Transverse colon (tissue), 4 donors: ENCODE data around the gene MUC12. TPM values are rescaled to one million over a fixed set of nuclear protein-coding genes. Genes with fewer than 3 reads are reported as not detected.

Source experiments
- DNase-seq: peaks from one replicate; pipeline ENCODE4 v3.0.0-alpha.2; 2019
- H3K27ac ChIP-seq, 4 donors: fragments of 200-600 bp; sonication (generic); 2 replicates each; pipeline ENCODE4 v1.5.1; 2016 to 2018; ENCODE audit warnings: inconsistent platforms in 4 of 4
- H3K27me3 ChIP-seq: fragments of 200-600 bp; sonication (generic); 2 replicates; pipeline ENCODE4 v1.5.1; 2017; ENCODE audit warnings: inconsistent platforms
- H3K36me3 ChIP-seq, 4 donors: fragments of 200-600 bp; sonication (generic); 2 replicates each; pipeline ENCODE4 v1.5.1; 2017 to 2019; ENCODE audit warnings: inconsistent platforms in 4 of 4
- H3K4me1 ChIP-seq, 4 donors: fragments of 200-600 bp; sonication (generic); 2 replicates each; pipeline ENCODE4 v1.5.1; 2017 to 2020; ENCODE audit warnings: inconsistent platforms in 4 of 4
- H3K4me3 ChIP-seq, 4 donors: fragments of 200-600 bp; sonication (generic); 1 replicate in 1 of 4; 2 replicates in 3 of 4; pipeline versions ENCODE4 v1.5.1 to v1.6.1; 2017 to 2019; ENCODE audit warnings: inconsistent platforms in 4 of 4
- H3K9me3 ChIP-seq, 2 donors: fragments of 200-600 bp; sonication (generic); 2 replicates each; pipeline ENCODE4 v1.5.1; 2017 to 2019; ENCODE audit warnings: inconsistent platforms in 2 of 2
- CTCF ChIP-seq, 5 experiments: fragments of 200-600 bp in 3 of 5; fragments of 450-650 bp in 2 of 5; sonication (generic) in 3 of 5; IDR thresholded peaks; 1 replicate in 2 of 5; 2 replicates in 3 of 5; pipeline ENCODE4 v1.5.1; 2016 to 2017; ENCODE audit warnings: antibody characterized with exemption in 5 of 5, inconsistent platforms in 3 of 5, mild to moderate bottlenecking in 2 of 5, moderate library complexity in 1 of 5
- EP300 ChIP-seq: sonication (generic); formaldehyde crosslinking; IDR thresholded peaks from one replicate; pipeline ENCODE4 v1.6.1; 2017; ENCODE audit warnings: antibody characterized with exemption, low read depth
- POLR2A ChIP-seq: fragments of 450-650 bp; IDR thresholded peaks from one replicate; pipeline ENCODE4 v1.6.1; 2016; ENCODE audit warnings: antibody characterized with exemption, mild to moderate bottlenecking, moderate library complexity
- POLR2AphosphoS5 ChIP-seq, 3 donors: sonication (generic); formaldehyde crosslinking; IDR thresholded peaks; one replicate each; pipeline ENCODE4 v1.6.1; 2016; ENCODE audit warnings: antibody characterized with exemption in 3 of 3
- WGBS, 2 donors: methylation state at CpG; one replicate each; pipeline ENCODE4 v1.1.5; 2018; ENCODE audit warnings: low coverage in 1 of 2; 5-methylcytosine and 5-hydroxymethylcytosine counted together
- in situ Hi-C, 4 donors: fragments of 200-750 bp; cut with MboI; loops; one replicate each; pipeline versions ENCODE4 v1.15.0 to v1.15.1; 2017; ENCODE audit warnings: low sequenced_read_pairs in 3 of 4, low pct_ligation_motif_present in 1 of 4, low pct_unique_long_range_greater_than_20kb in 1 of 4
- intact Hi-C: fragments of 100-400 bp; cut with DNase I; formaldehyde crosslinking; loops from one replicate; pipeline ENCODE4 v1.15.1; 2023; ENCODE audit warnings: low total_unique reads
- total RNA-seq, 4 donors: library from RNA; depleted of rRNA; stranded (reverse); fragments of >200 nt; gene quantifications; one replicate each; pipeline ENCODE4 v1.1.0, GENCODE V29; 2016

MUC12 gene
- total RNA-seq, 4 donors from 2014 or later = 90.2 to 2,095 (median 445) TPM

- no peaks in the 10 kb centered on the region for H3K36me3 ChIP-seq
Observed at GRCh38 chr7:100965723-100966541, 3.4 kb upstream of the MUC12 start.

GRCh38 chr7:100966542-100967291 is 2.6 kb upstream of the MUC12 start:
- in situ Hi-C loops = no loop called here
- 2 to 5% methylated on average over 8 to 40 of the region's 40 CpGs for WGBS, 2 donors
- Histone ChIP-seq H3K4me1 (peaks cover 9 to 37% (median 20%) of the 10 kb centered on the region in 4 donors), H3K27ac (peak overlapping the region; percentile 78 to 83 (median 80)), H3K36me3 (no peaks in the 10 kb centered on the region), H3K4me3 (peak overlapping the region; percentile 35 to 46 (median 40)), H3K27me3 (peaks cover 49% of the 10 kb centered on the region), H3K9me3 (no peaks in the 10 kb centered on the region)
- TF ChIP-seq POLR2A (peak; percentile 77), POLR2AphosphoS5 (IDR thresholded peaks at IDR 0.05) (no peak)
- peak; percentile 61 for DNase-seq
- intact Hi-C loops = no loop called here

More at GRCh38 chr7:100965723-100966541, 3.4 kb upstream of the MUC12 start:
- Histone ChIP-seq H3K4me1 (peaks cover 9 to 37% (median 20%) of the 10 kb centered on the region in 4 donors), H3K9me3 (no peaks in the 10 kb centered on the region), H3K27ac (peak overlapping the region; percentile 78 to 83 (median 80)), H3K27me3 (peaks cover 49% of the 10 kb centered on the region), H3K4me3 (peak overlapping the region in 3 of 4 donors; percentile 35 to 46 (median 44))
- 3 to 11% methylated on average over 5 to 48 of the region's 58 CpGs for WGBS, 2 donors
- TF ChIP-seq CTCF (IDR thresholded peaks at IDR 0.05) (peak; percentile 57 to 93 (median 80)), POLR2A (no peak), POLR2AphosphoS5 (IDR thresholded peaks at IDR 0.05) (peak in 2 of 3 donors; percentile 72 to 84), EP300 (no peak)
- in situ Hi-C loops = no loop called here
- intact Hi-C loops = no loop called here
- DNase-seq = peak; percentile 91

- H3K27ac ChIP-seq = peak overlapping the region; percentile 78 to 83 (median 80)
- H3K9me3 ChIP-seq = no peaks in the 10 kb centered on the region
- peaks cover 9 to 37% (median 20%) of the 10 kb centered on the region in 4 donors for H3K4me1 ChIP-seq
- in situ Hi-C loops = no loop called here
- H3K4me3 ChIP-seq = peak overlapping the region; percentile 35 to 46 (median 40)
- TF ChIP-seq POLR2AphosphoS5 (IDR thresholded peaks at IDR 0.05) = peak in 1 of 3 donors; percentile 50
- no peak for TF ChIP-seq CTCF (IDR thresholded peaks at IDR 0.05)
- 22 to 25% methylated on average over 8 to 13 of the region's 13 CpGs for WGBS, 2 donors
- H3K27me3 ChIP-seq = peaks cover 49% of the 10 kb centered on the region
- H3K36me3 ChIP-seq = no peaks in the 10 kb centered on the region
- peak; percentile 47 for DNase-seq
- intact Hi-C loops = no loop called here
Observed at GRCh38 chr7:100967292-100967863, 2.0 kb upstream of the MUC12 start.

- H3K36me3 ChIP-seq = no peaks in the 10 kb centered on the region
- H3K9me3 ChIP-seq = no peaks in the 10 kb centered on the region
- peak overlapping the region in 3 of 4 donors; percentile 78 to 83 (median 82) for H3K27ac ChIP-seq
- in situ Hi-C loops = no loop called here
- peak overlapping the region in 1 of 4 donors; percentile 44 for H3K4me3 ChIP-seq
- peaks cover 49% of the 10 kb centered on the region for H3K27me3 ChIP-seq
- intact Hi-C loops = no loop called here
- no peak for DNase-seq
- WGBS, 2 donors = 2 to 4% methylated on average over 5 of the region's 6 CpGs
- H3K4me1 ChIP-seq = peaks cover 9 to 37% (median 20%) of the 10 kb centered on the region in 4 donors
- no peak for TF ChIP-seq POLR2AphosphoS5 (IDR thresholded peaks at IDR 0.05)
- TF ChIP-seq CTCF (IDR thresholded peaks at IDR 0.05) = no peak
- TF ChIP-seq POLR2A = no peak
- TF ChIP-seq EP300 = no peak
Observed at GRCh38 chr7:100968031-100968430, 1.3 kb upstream of the MUC12 start.
